HG02943 (cell line): ENCODE results near the gene NOL4L.
"Not testable (repeated sequence)": the region's sequence is repeated elsewhere in the genome, so short reads cannot be mapped to it uniquely, and the experiment has no call there.

Source experiments
- ATAC-seq: cut with Tn5 transposase; IDR thresholded peaks from one replicate; pipeline ENCODE4 v1.9.1; 2021; ENCODE audit warnings: mild to moderate bottlenecking, low read depth, moderate library complexity; ENCODE audit not compliant: unreplicated experiment

Gene NOL4L

DNA sequence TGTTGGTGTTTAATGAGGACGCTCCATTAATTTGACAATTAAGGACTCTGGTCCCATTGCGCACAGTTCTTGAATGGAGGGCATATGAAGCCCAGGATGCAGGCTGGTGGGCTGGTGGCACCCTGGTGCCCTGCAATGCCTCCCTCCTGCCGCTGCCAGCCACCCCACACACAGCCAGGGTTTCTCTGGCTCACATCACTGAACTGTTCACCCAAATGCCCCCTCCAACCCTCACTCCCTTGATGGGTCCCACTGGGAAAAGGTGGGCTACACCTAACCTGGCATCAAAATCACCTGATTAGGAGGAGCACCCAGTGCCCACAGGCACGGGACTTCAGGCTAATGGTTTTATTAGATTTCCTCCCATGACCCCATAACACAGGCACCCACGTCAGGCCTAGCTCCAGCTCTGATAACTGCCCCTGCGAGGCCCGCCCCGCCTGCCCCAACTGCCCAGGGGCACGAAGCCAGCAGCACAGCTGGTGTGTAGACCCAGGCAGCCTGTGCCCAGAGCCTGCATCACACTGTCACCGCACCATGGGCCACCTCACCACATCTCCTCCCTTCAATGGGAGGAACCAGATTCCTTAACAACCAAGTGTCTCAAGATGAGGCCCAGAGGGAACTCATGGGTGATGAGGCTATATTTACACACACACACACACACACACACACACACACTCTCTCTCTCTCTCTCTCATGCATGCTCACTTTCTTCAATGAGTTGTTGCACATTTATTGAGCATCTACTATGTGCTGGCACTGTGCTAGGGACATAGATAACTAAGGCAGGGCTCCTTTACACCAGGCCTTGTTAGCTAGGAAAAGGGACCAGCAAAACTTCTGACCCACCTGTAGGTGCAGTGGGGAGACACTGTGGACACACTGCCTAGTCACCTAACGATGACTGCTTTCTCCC, 107.3 kb downstream of the NOL4L start:
- ATAC-seq: no peak

DNA sequence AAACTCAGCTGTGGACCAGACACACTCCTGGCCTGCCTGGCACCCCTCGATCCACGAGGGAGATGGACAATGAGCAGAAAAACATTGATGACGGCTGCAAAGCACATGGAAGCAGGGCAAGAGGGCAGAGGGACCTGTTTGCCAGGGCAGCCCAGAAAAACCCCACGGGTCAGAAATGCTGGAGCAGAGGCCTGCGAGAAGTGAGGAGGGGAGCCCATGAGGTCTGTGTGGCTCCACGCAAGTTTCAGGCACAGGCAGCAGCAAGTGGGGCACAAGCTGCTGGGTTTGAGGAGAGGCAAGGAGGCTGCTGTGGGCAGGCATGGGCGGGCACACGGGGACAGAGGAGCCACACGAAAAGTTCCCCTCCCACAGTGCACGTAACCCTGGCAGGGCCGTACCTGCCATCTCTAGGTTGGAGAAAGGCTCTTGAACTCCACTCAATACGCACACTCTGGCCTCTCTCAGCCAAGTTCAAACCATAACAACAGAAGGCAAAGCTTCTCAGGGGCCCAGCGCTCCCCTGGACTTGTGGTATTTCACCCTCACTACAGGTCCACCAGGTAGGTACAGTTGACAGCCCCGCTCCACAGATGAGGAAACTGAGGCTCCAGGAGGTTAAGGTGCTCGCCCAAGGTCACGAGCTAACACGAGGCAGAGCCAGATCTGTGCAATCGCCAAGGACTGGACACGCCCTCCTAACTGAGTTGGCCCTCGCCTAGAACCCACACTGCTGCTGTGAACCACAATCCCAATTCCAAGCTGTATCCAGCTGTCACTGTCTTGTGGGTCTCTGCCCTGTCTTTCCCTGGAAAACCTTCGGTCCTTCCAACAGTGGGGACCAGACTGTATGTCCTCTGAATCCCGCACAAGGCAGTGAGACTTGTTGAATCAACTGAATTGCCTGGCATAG, 108.2 kb downstream of the NOL4L start:
- no peak for ATAC-seq

DNA sequence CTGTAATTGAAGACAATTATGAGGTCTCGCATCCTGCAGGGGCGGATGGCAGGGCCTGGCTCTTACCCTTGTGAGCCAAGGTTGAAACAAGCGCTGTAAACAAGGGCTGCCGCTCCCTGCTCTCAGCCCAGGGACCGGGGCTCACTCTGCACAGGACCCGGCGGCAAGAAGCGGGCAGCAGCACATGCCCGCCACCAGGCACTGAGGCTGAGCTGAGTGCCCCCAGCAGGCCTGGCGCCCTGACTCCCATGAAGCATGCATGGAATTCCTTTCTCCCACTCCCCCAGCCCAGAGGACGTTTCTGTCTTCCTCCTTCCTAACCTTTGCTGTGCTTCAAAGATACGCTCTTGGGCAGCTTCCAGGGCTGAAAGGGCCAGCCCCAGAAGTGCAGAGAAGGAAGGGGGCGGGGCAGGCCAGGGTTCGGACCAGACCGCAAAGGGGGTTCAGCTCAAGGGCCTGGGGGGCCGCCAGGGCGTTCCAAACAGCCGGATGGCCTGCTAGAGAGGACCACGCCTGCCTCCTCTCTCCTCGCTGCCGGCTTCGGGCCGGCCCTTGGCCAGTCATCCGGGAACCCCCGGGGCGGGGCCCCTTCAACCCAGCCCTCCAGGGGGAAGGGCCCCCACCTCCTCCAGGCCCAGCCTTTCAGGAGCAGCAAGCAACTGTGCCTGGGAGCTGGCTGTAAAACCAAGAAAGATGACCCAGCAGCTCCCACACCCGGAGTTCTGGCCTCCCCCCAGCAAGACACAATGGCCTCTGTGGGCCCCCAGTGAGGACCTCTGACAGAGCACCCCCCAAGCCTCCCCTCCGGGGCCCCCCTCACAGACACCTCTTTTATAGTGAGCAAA, 109.9 kb downstream of the NOL4L start:
- ATAC-seq: no peak

- ATAC-seq: no peak
Measured at GRCh38 chr20:32474717-32474966, 110.5 kb downstream of the NOL4L start.

DNA sequence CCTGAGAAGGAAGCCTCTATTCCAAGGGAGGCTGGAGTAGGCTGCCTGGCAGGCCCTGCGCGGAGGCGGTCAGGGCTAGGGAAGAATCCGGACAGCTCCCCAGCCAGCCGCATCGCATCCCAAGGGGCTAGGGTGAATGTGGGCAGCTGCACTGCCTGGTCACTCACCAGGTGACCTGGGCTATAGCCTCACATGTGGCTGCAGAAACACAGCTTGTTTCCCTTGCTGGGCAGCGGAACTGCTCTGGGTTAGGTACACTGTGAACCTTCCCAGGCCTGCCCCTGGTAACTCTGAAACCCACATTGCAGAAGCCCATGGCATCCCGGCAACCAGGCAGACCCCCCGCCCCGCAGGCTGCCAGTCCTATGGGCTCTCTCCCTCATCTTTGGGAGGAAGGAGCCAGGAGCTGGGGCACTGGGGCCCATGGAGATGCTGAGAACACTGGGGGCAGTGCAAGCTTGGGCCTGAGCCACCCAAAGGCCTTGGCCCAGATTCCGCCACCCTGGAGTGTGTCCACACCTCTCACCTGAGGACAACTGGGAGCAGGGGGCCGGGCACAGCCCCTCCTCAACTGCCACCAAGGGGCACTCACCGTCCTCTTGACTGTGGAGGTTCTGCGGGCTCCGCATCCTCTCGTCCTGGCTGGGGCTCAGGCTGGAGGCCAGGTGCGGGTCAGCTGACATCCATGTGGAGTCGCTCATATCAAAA, 111.0 kb downstream of the NOL4L start:
- ATAC-seq: no peak

DNA sequence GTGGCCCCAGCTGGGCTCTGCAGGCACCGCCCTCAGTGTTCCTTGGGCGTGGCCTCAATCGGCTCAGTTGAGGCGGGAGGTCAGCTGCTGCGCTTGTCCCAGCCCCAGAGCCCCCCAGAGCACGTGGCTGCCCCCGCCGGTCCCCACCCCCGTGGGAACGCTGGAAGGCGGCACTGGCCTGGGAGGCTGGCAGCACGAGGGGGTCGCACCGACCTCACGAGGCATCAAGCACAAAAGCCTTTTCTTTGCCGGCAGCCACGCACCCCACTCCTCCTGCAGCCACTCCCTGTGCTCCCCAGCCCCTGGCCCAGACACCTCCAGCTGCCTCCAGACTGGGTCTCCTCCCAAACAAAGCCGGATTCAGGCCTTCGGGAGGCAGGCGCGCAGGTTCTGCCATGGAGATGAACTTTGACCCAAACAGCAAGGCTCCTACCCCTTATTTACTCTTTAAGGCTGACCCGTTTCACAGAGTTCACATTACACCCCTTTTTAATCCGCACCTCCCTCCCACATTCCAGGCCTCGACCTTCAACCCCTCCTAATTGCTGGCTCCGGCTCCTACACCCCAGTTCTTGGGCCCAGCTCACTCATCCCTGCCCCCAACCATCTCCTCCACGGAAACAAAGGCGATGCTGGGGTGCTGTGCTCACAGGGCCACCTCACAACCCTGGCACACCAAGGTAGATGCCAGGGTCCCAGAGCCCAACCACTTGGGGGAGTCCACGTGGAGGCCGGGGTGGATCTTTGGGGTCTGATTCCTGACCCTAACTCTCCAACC, 111.7 kb downstream of the NOL4L start:
- no peak for ATAC-seq

GRCh38 chr20:32472581-32473207, 112.4 kb downstream of the NOL4L start:
- no peak for ATAC-seq

GRCh38 chr20:32470940-32471339, 114.2 kb downstream of the NOL4L start:
- ATAC-seq: no peak

DNA sequence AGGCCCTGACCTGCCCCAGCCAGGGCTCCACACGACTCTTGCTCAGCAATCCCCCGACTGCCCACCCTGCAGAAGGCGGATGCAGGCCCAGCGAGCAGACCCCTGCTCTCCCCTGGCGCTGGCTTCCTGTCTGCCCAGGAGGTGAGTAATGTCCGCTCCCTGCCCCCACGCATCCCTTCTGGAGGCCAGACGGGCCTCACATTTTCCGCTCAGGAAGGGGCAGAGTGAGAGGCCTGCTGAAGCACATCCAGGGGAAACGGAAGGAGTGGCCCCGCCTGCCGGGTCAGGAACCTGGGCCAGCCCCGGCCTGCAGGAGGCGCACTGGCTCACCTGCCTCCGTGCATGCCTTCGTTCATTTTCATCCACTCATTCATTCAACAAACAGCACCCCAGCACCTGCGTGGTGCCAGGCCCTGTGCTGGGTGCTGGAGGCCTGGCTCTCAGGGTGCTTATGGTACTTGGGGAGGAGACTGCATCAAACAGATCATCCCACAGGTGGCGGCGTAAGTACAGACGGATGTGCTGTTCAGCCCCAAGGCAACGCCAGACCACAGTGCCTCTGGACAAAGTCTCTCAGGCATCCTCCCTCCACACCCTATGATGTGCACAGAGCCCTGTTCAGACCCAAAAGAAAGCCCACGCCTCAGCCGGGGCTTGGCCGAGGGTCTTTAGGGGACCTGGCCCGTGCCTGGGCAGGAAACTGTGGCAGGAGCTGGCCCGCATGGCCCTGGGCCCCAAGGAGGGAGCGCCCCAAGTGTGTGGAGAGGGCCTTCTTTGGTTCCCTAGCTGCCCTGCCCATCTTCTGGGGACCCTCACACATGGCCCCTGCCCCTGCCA, 114.9 kb downstream of the NOL4L start:
- no peak for ATAC-seq

DNA sequence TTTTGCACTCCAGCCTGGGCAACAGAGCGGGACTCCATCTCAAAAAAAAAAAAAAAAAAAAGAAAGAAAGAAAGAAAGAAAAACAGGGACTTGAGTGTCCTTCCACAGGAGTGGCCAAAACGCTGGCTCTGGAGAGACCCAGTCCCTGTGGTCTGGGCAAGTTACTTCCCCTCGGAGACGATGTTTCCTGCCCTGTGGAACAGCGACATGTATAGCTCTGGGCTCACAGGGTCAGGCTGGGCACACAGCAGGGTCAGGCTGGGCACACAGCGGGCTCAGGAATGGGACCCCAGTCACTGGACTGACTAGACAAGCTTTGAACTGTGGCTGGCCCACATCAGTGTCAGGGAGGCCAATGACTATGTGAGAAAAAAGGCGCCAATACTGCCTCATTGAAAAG, 116.3 kb downstream of the NOL4L start:
- no peak for ATAC-seq

DNA sequence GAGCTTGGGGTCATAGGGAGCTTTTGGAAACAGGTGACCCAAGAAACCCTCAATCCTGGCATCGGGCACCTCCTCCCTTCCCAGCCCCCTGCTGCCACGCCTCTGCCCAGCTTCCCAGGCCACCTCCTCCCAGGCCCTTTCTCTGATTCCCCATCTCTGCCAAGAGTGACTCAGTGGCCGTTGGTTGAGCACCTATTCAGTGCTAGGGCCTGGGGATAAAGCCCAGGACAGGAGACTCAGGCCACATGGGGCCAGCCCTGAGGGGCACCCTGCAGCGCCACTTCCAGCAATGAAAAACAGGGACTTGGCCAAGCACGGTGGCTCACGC, 116.9 kb downstream of the NOL4L start:
- no peak for ATAC-seq

GRCh38 chr20:32467506-32468312, 117.4 kb downstream of the NOL4L start:
- no peak for ATAC-seq

GRCh38 chr20:32466739-32467505, 118.2 kb downstream of the NOL4L start:
- ATAC-seq: no peak

- ATAC-seq: not testable (repeated sequence)
Measured at GRCh38 chr20:32465901-32466675, 119.0 kb downstream of the NOL4L start.

DNA sequence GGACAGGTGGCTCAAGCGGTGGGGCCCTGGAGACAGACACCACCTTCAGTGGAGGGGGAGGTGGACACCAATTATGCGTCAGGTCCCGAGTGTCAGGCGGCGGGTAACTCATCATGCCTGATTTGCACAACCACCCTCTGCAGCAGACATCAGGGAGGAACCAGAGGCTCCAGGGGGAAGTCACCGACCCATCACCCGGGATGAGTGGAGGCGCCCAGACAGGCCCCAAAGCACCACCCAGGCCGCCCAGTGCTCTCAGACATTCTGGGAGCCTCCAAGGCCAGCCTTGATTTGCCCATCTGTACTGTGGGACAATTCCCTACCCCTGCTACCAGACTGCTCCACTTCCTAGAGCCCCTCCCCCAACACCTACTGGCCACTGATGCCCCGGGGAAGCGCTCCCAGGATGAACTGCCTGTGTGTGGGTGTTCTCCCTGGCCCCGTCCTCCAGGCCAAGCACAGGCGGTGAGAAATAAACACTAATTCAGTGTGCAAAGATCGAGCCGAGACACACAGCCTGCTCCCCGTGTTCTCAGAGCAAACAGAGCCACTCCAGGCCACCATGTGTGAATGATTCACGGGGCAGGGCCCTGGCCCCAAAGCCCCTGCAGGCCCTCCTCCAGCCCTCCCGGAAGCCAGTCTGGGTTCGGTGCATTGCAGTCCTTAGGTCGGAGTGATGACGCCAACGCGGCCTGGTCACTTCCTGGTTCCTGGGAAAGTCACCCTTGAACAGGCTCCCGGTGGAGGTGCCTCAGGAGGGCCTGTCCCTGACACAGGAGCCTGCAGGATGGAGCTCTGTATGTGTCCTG, 119.8 kb downstream of the NOL4L start:
- ATAC-seq: no peak
